Activated naive CD4-positive, alpha-beta T cell treated with anti-CD3 and anti-CD28 coated beads, Interleukin-2, amount 50 U/mL, for 72 hours (primary cell): ENCODE results near the gene RARS2. TPM values are rescaled to one million over a fixed set of nuclear protein-coding genes. Genes with fewer than 3 reads are reported as not detected.
"Not testable (repeated sequence)": the region's sequence is repeated elsewhere in the genome, so short reads cannot be mapped to it uniquely, and the experiment has no call there.

Experiments used
- ATAC-seq, 2 donors: fragments of 150-1000 bp; cut with Tn5 transposase; 2 replicates each; pipeline ENCODE4 v1.10.0; 2021; ENCODE audit warnings: mild to moderate bottlenecking in 2 of 2, moderate library complexity in 2 of 2
- DNase-seq, 2 donors: peaks; one replicate each; pipeline ENCODE4 v3.0.0; 2021 to 2022; ENCODE audit warnings: low spot score in 2 of 2
- H3K27ac Mint-ChIP-seq, 2 donors: one replicate each; pipeline ENCODE4 v1.8.0; 2022; ENCODE audit warnings: mild to moderate bottlenecking in 2 of 2, mixed read lengths in 2 of 2
- H3K36me3 Mint-ChIP-seq, 2 donors: one replicate each; pipeline ENCODE4 v1.8.0; 2022; ENCODE audit warnings: mixed read lengths in 2 of 2
- H3K9me3 Mint-ChIP-seq, 2 donors: one replicate each; pipeline ENCODE4 v1.8.0; 2022; ENCODE audit warnings: mixed read lengths in 2 of 2
- total RNA-seq, 2 donors: library from RNA; stranded (reverse); gene quantifications; one replicate each; pipeline ENCODE4 v1.2.3, GENCODE V29; 2022

The RARS2 gene
- total RNA-seq, 2 donors from 2014 or later: 22.5 to 27.3 TPM

- ATAC-seq (no peak), DNase-seq (no peak)
- Mint-ChIP-seq H3K36me3 (peaks cover 15 to 23% of the 10 kb centered on the region in 2 donors), H3K9me3 (no peaks in the 10 kb centered on the region), H3K27ac (no peak overlapping the region)
Measured at GRCh38 chr6:87541041-87541440, 48.7 kb downstream of the RARS2 start.

GRCh38 chr6:87540539-87540938, 49.2 kb downstream of the RARS2 start:
- DNase-seq: no peak
- H3K9me3 Mint-ChIP-seq: no peaks in the 10 kb centered on the region
- no peak overlapping the region for H3K27ac Mint-ChIP-seq
- H3K36me3 Mint-ChIP-seq: peaks cover 15 to 23% of the 10 kb centered on the region in 2 donors
- ATAC-seq: no peak

- Mint-ChIP-seq H3K27ac (no peak overlapping the region), H3K36me3 (peaks cover 9 to 23% of the 10 kb centered on the region in 2 donors), H3K9me3 (no peaks in the 10 kb centered on the region)
- DNase-seq: no peak
- ATAC-seq: no peak
Measured at GRCh38 chr6:87539554-87539953, 50.2 kb downstream of the RARS2 start.

- no peak for ATAC-seq
- no peaks in the 10 kb centered on the region for H3K9me3 Mint-ChIP-seq
- H3K27ac Mint-ChIP-seq: no peak overlapping the region
- peaks cover 11 to 23% of the 10 kb centered on the region in 2 donors for H3K36me3 Mint-ChIP-seq
- DNase-seq: no peak
Measured at GRCh38 chr6:87538510-87539260, 51.1 kb downstream of the RARS2 start.

GRCh38 chr6:87534377-87535047, 55.3 kb downstream of the RARS2 start:
- ATAC-seq (no peak), DNase-seq (no peak)
- Mint-ChIP-seq H3K36me3 (peaks cover 5 to 6% of the 10 kb centered on the region in 2 donors), H3K27ac (no peak overlapping the region), H3K9me3 (no peaks in the 10 kb centered on the region)

- ATAC-seq: no peak
- Mint-ChIP-seq H3K36me3 (peaks cover 8 to 12% of the 10 kb centered on the region in 2 donors), H3K27ac (no peak overlapping the region), H3K9me3 (no peaks in the 10 kb centered on the region)
- DNase-seq: no peak
Measured at GRCh38 chr6:87529221-87529620, 60.6 kb downstream of the RARS2 start.

GRCh38 chr6:87522686-87523085, 67.1 kb downstream of the RARS2 start:
- Mint-ChIP-seq H3K9me3 (no peaks in the 10 kb centered on the region), H3K27ac (no peak overlapping the region), H3K36me3 (peaks cover 7 to 11% of the 10 kb centered on the region in 2 donors)
- DNase-seq: no peak
- ATAC-seq: no peak

- Mint-ChIP-seq H3K27ac (peak overlapping the region in 1 of 2 donors; percentile 22), H3K9me3 (no peaks in the 10 kb centered on the region), H3K36me3 (peaks cover 0 to 6% of the 10 kb centered on the region in 2 donors)
- DNase-seq: no peak
- ATAC-seq: no peak
Measured at GRCh38 chr6:87518453-87518852, 71.3 kb downstream of the RARS2 start.

- DNase-seq (no peak), ATAC-seq (no peak)
- H3K27ac Mint-ChIP-seq: peak overlapping the region; percentile 18 to 74
- no peaks in the 10 kb centered on the region for H3K9me3 Mint-ChIP-seq
- peaks cover 0 to 6% of the 10 kb centered on the region in 2 donors for H3K36me3 Mint-ChIP-seq
Measured at GRCh38 chr6:87514831-87515230, 75.0 kb downstream of the RARS2 start.

- no peak for ATAC-seq
- H3K27ac Mint-ChIP-seq: no peak overlapping the region
- peaks cover 0 to 6% of the 10 kb centered on the region in 2 donors for H3K36me3 Mint-ChIP-seq
- H3K9me3 Mint-ChIP-seq: no peaks in the 10 kb centered on the region
- DNase-seq: no peak
Measured at GRCh38 chr6:87504441-87504840, 85.3 kb downstream of the RARS2 start.

- no peaks in the 10 kb centered on the region for H3K9me3 Mint-ChIP-seq
- H3K36me3 Mint-ChIP-seq: no peaks in the 10 kb centered on the region
- ATAC-seq (no peak), DNase-seq (no peak)
- peak overlapping the region in 1 of 2 donors; percentile 57 for H3K27ac Mint-ChIP-seq
Measured at GRCh38 chr6:87501809-87502572, 87.8 kb downstream of the RARS2 start.

GRCh38 chr6:87498048-87498447, 91.7 kb downstream of the RARS2 start:
- DNase-seq (no peak), ATAC-seq (no peak)
- Mint-ChIP-seq H3K27ac (peak overlapping the region in 1 of 2 donors; percentile 22), H3K36me3 (peaks cover 0 to 2% of the 10 kb centered on the region in 2 donors), H3K9me3 (peaks cover 0 to 1% of the 10 kb centered on the region in 2 donors)

GRCh38 chr6:87494761-87495422, 94.9 kb downstream of the RARS2 start:
- Mint-ChIP-seq H3K36me3 (peaks cover 0 to 4% of the 10 kb centered on the region in 2 donors), H3K9me3 (peaks cover 0 to 4% of the 10 kb centered on the region in 2 donors), H3K27ac (no peak overlapping the region)
- no peak for DNase-seq
- ATAC-seq: no peak

- not testable (repeated sequence) for H3K9me3 Mint-ChIP-seq, H3K36me3 Mint-ChIP-seq, DNase-seq, ATAC-seq, H3K27ac Mint-ChIP-seq
Measured at GRCh38 chr6:87489326-87489725, 100.5 kb downstream of the RARS2 start.

GRCh38 chr6:87487555-87487954, 102.2 kb downstream of the RARS2 start:
- Mint-ChIP-seq H3K36me3 (peaks cover 6 to 13% of the 10 kb centered on the region in 2 donors), H3K9me3 (peaks cover 0 to 5% of the 10 kb centered on the region in 2 donors), H3K27ac (no peak overlapping the region)
- DNase-seq (no peak), ATAC-seq (no peak)

- DNase-seq (no peak), ATAC-seq (no peak)
- H3K27ac Mint-ChIP-seq: peak overlapping the region; percentile 4
- H3K36me3 Mint-ChIP-seq: peaks cover 6 to 13% of the 10 kb centered on the region in 2 donors
- peaks cover 0 to 5% of the 10 kb centered on the region in 2 donors for H3K9me3 Mint-ChIP-seq
Measured at GRCh38 chr6:87484491-87484890, 105.3 kb downstream of the RARS2 start.
